22Rv1 (cell line): Measurements from ENCODE around the gene DTL.

Source experiments
- ZFX ChIP-seq: fragments of 450-650 bp; IDR thresholded peaks from 2 replicates; pipeline ENCODE4 v1.6.1; 2017; ENCODE audit warnings: antibody characterized with exemption, borderline replicate concordance
- TF ChIP-seq, protein P1 (sequence below): fragments of 450-650 bp; IDR thresholded peaks from 2 replicates; pipeline ENCODE4 v1.5.1; 2017; ENCODE audit warnings: mild to moderate bottlenecking

GRCh38 chr1:212113706-212114105, 78.2 kb downstream of the DTL start:
- TF ChIP-seq, protein P1, sequence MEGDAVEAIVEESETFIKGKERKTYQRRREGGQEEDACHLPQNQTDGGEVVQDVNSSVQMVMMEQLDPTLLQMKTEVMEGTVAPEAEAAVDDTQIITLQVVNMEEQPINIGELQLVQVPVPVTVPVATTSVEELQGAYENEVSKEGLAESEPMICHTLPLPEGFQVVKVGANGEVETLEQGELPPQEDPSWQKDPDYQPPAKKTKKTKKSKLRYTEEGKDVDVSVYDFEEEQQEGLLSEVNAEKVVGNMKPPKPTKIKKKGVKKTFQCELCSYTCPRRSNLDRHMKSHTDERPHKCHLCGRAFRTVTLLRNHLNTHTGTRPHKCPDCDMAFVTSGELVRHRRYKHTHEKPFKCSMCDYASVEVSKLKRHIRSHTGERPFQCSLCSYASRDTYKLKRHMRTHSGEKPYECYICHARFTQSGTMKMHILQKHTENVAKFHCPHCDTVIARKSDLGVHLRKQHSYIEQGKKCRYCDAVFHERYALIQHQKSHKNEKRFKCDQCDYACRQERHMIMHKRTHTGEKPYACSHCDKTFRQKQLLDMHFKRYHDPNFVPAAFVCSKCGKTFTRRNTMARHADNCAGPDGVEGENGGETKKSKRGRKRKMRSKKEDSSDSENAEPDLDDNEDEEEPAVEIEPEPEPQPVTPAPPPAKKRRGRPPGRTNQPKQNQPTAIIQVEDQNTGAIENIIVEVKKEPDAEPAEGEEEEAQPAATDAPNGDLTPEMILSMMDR, result no peak
- TF ChIP-seq ZFX, result no peak
